ENCODE data around the gene STK39. TPM values are rescaled to one million over a fixed set of nuclear protein-coding genes. Genes with fewer than 3 reads are reported as not detected.

Gene STK39
- polyA plus RNA-seq, 3 donors = 33.3 to 34.8 (median 34.6) TPM

- DNase-seq (ENCODE audit: low read depth in 3 of 3, low spot score in 2 of 3) = no peak
Measured at GRCh38 chr2:167966937-167967913, 280.2 kb downstream of the STK39 start.

DNA sequence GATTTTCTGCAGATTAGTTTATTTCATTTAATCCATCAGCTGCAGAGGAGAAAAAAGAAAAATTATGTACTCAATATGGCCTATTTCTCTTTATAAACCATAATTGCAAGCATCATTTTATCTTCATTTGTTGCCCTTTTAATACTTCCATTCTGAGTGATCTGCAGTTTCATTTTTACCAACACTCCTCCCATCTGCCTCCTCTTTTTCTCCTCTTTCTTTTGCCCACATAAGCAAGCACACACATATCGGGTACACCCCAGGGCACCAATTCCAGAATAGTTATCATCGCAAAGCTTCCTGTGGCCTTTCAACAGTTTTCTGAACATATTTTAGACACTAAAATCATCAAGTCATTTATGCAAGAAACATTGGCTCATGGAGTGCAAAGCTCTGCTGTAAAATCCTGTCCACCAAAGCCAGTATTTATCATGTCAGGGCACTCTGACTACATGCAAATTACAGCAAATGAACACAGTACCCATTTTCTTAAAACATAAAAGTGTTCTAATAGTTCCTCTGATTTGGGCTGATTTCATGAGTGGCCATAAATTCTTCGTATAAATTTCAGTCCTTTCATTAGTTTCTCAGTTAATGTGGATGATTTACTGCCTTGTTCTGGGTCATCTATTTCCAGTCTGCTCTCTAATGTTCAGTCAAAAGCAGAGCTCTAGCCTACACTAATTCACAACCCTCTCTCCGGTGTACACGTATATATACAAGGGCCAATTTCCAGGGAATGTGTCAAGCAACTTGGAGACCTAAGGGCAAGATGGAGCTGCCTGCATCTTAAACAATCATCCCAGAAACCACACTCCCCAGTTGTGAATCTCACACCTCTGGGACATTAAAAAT lies 281.3 kb downstream of the STK39 start:
- DNase-seq (ENCODE audit: low read depth in 3 of 3, low spot score in 2 of 3) = no peak

DNA sequence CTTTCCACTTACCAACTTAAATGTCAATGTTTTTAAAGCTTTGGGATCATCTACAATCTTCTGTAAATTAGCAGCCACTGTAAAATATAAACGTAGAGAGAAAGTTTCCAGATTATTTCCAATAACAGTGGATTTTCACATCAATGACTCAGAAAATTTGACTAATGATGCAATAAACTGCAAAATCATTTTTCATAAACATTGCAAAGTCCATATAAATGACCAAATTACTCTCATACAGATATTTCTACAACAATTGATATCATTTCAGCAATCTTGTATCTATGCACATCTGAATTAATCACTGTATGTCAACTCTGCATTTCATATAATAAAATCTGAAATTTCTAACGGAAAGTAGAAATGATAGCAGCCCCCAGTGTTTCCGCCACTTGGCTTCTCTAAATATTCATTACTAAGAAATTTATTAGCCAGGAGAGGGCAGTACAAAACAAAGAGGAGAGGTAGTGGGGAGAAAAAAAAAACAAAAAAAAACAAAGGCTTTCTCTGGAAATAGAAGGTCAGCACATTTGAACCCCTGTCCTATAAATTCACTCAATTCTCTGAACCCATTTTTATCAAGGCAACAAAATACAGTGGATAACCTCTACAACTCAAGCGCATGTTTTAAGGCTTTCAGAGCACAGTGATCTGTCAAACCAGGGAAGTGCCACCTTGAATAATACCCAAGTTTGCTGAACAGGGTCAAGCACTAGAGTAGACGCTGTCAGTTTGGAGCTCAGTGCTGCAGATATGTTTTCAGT lies 282.6 kb downstream of the STK39 start:
- DNase-seq (ENCODE audit: low read depth in 3 of 3, low spot score in 2 of 3) = no peak

DNA sequence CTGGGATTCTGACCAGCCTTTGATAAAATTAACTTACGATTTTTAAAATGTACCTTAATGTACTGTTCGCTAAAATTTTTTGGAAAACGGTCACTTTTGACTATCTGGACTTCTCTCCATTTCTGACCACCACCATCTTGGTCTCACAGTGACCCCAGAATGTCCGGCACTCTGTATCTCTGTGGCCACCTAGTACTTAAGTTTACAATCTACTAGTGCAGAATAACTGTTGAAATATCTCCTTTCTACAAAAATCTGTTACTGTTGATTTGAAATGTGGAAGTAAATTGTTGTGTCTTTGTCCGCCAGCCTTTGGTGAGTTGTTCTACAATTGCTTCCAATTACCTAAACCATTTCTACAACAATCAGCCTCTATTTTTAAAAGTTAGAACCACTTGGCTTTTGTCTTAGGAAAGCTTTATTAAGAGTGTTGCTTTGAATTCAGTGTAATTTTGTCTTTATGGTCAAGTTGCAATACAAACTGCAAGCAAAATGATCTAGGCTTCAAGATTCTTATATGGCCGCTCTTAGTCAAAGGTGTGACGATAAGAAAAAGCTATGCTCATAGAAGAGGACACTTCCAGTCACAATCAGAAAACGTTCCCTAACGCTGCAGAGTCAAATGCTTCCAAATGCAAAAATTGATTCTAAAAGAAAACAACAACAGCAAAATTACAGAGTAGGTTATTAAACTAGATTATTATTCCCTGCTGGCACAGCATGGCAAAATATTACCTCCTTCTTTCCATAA lies 283.3 kb downstream of the STK39 start:
- no peak for DNase-seq (ENCODE audit: low read depth in 3 of 3, low spot score in 2 of 3)

- no peak for DNase-seq (ENCODE audit: low read depth in 3 of 3, low spot score in 2 of 3)
Measured at GRCh38 chr2:167962436-167963226, 284.8 kb downstream of the STK39 start.

GRCh38 chr2:167961536-167962048 lies 285.8 kb downstream of the STK39 start:
- no peak for DNase-seq (ENCODE audit: low read depth in 3 of 3, low spot score in 2 of 3)

DNA sequence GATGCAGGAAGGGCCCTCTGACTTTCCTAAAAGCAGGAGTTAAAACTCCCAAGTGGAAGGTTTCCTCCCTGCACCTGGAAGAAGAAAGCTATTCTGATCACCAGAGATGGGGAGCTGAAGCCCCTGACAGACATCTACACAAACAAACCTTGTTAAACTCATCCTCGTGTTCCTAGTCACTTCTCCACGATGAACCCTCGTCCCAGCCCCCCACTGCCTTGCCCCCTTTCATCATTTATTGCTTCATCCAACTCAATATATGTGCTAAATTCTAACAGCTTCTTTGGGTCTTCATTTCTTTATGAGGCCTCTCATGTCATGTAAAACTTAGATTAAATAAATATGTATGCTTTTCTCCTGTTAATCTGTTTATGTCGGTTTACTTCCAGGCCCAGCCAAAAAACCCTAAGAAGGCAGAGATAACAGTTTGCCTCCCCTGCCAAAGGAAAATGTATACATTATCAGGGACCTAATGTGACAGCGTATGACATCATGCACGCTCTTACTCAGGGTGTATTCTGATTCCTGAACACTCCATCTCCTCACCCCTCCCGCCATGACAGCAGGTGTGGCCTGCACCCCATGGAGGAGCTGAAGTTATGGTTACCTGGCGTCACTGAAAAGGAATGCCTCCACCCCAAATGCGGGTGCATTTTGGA lies 287.2 kb downstream of the STK39 start:
- no peak for DNase-seq (ENCODE audit: low read depth in 3 of 3, low spot score in 2 of 3)

DNA sequence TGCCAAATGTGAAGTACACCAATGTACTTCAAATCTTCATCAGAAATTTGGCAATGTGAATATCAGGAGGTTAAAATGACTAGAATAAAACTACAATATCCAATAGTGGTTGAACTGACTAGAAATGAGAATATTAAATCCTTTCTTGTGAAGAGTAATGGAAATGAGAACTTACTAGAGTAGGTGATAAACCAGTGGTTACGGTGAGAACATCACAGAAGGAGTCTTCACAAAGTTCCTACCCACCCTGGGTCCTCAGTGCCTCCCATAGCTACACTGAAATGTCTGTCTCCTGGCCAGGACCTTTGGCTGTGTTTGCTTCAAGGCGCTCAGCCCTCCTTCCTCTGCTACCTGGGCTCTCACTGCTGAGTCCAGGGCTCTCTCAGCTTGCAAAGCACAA lies 289.7 kb downstream of the STK39 start:
- no peak for DNase-seq (ENCODE audit: low read depth in 3 of 3, low spot score in 2 of 3)

DNA sequence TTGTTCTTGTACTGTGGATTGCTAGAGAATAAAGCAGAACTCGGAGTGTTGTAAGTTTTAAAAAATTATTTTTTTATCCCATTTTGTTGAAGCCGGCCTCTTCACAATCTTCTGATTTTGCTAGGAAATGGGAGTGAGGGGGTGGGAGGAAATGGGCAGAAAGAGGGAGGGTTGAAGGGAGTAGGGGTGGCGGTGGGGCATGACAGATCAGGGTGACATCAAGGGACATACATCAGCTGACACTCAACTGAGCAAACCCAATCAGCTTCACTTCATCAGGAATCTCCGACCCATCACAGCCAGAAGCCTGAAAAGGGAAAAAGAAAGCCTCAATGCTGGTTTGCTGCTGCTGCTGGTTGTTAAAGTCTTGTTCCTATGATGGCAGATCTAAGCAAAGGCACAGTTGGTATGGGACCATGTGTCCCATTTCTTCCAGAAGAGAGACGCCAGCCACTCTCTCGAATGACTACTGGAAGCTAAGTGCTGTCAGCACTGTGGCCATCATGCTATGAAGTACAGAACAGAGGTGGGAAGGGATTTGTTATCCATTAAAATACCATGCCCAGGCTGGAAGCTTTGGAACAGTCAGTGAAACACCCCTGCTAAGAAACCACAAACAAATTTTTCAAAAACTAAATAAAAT lies 292.0 kb downstream of the STK39 start:
- no peak for DNase-seq (ENCODE audit: low read depth in 3 of 3, low spot score in 2 of 3)

GRCh38 chr2:167954495-167954894 lies 292.9 kb downstream of the STK39 start:
- no peak for DNase-seq (ENCODE audit: low read depth in 3 of 3, low spot score in 2 of 3)

DNA sequence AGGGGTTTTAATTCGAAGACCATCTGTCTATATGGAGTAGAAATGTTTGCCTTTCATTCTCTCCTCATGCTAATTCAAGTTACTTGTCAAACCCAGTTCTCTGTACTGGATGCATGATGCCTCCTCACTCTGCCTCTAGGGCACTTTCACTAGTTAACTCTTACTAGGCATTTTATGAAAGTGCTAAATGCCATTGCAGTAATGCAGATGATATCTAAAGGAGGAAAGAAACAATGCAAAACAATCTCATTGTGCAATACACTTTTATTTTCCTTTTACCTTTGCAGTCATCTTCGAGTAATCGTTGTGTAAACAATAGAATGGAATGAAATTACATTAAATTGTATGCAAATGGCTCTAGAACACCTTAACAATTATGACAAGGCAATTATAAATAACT lies 293.6 kb downstream of the STK39 start:
- no peak for DNase-seq (ENCODE audit: low read depth in 3 of 3, low spot score in 2 of 3)

- no peak for DNase-seq (ENCODE audit: low read depth in 3 of 3, low spot score in 2 of 3)
Measured at GRCh38 chr2:167950571-167950970, 296.8 kb downstream of the STK39 start.

DNA sequence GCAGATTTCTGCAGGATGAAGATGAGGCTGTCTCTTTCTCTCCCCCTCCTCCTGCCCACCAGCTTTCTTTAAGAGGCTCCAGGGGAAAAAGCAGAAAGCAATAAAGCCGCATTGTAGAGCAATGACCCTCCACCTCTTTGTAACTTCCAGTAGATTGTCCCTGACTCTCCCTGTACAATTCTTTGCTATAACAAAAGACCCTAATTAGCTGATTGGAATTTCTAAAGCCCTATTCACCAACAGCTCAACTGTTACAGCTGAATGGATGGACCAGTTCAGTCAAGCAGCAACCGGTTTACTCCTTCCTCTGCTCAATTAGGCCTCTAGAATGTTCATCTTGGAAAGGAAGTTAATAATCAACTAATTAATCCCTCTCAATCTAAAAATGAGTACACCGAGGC lies 301.0 kb downstream of the STK39 start:
- peak in 1 of 3 donors; percentile 30 for DNase-seq (ENCODE audit: low read depth in 3 of 3, low spot score in 2 of 3)

GRCh38 chr2:167945660-167946368 lies 301.6 kb downstream of the STK39 start:
- DNase-seq (ENCODE audit: low read depth in 3 of 3, low spot score in 2 of 3) = no peak

- DNase-seq (ENCODE audit: low read depth in 3 of 3, low spot score in 2 of 3) = no peak
Measured at GRCh38 chr2:167944825-167945659, 302.4 kb downstream of the STK39 start.

DNA sequence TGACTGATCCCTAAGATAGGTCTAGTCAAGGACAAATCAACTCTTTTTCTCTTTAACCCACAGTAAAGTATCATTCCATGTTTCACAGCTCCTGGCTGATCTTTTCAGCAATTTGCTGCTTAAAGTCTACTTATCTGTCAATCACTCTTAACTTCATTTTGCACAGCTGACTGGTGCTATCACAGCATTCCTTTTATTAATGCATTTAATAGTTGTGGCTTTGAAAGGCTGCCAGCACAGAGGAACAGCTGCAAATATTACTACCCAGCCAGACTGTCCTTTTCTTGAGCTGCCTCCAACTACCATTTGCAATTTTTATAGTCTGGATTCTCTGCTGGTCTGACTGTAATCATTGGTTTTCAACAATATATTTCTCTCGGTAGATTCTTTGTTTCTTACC lies 303.5 kb downstream of the STK39 start:
- DNase-seq (ENCODE audit: low read depth in 3 of 3, low spot score in 2 of 3) = no peak

DNA sequence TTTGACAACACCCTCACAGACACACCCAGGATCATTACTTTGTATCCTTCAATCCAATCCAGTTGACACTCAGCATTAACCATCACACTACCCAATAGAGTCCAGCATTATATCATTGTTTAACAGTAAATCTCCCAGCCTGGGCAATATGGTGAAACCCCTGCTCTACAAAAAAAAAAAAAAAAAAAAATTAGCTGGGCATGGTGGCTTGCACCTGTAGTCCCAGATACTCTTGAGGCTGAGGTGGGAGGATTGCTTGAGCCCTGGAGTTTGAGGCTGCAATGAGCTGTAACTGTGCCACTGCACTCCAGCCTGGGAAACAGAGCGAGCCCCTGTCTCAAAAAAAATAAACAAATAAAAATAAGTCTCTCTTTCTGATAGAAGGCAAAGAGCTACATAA lies 304.0 kb downstream of the STK39 start:
- DNase-seq (ENCODE audit: low read depth in 3 of 3, low spot score in 2 of 3) = no peak

Data from right renal cortex interstitium (tissue), 3 donors.